HG03442 (cell line): ENCODE measurements around the gene RXRA.

Experiments used
- ATAC-seq: cut with Tn5 transposase; IDR thresholded peaks from one replicate; pipeline ENCODE4 v1.9.1; 2021; ENCODE audit warnings: mild to moderate bottlenecking, moderate library complexity; ENCODE audit not compliant: unreplicated experiment

Gene RXRA

GRCh38 chr9:134349936-134350335 is 23.7 kb downstream of the RXRA start:
- no peak for ATAC-seq

- no peak for ATAC-seq
Measured at GRCh38 chr9:134350416-134350994, 24.2 kb downstream of the RXRA start.

- no peak for ATAC-seq
Measured at GRCh38 chr9:134351606-134352176, 25.4 kb downstream of the RXRA start.

GRCh38 chr9:134352247-134352933 is 26.1 kb downstream of the RXRA start:
- ATAC-seq, result no peak

- no peak for ATAC-seq
Measured at GRCh38 chr9:134353539-134353938, 27.3 kb downstream of the RXRA start.

- no peak for ATAC-seq
Measured at GRCh38 chr9:134355158-134355557, 28.9 kb downstream of the RXRA start.

GRCh38 chr9:134355561-134356279 is 29.5 kb downstream of the RXRA start:
- no peak for ATAC-seq

- ATAC-seq, result no peak
Measured at GRCh38 chr9:134356496-134357470, 30.5 kb downstream of the RXRA start.

- no peak for ATAC-seq
Measured at GRCh38 chr9:134357631-134358025, 31.4 kb downstream of the RXRA start.

- no peak for ATAC-seq
Measured at GRCh38 chr9:134358026-134358661, 31.9 kb downstream of the RXRA start.

GRCh38 chr9:134358662-134359319 is 32.5 kb downstream of the RXRA start:
- no peak for ATAC-seq

GRCh38 chr9:134359493-134360179 is 33.4 kb downstream of the RXRA start:
- ATAC-seq, result no peak

GRCh38 chr9:134360180-134360759 is 34.0 kb downstream of the RXRA start:
- ATAC-seq, result no peak

- no peak for ATAC-seq
Measured at GRCh38 chr9:134360897-134361296, 34.6 kb downstream of the RXRA start.

- no peak for ATAC-seq
Measured at GRCh38 chr9:134361426-134361825, 35.2 kb downstream of the RXRA start.

- no peak for ATAC-seq
Measured at GRCh38 chr9:134361843-134362414, 35.7 kb downstream of the RXRA start.

- no peak for ATAC-seq
Measured at GRCh38 chr9:134363450-134363849, 37.2 kb downstream of the RXRA start.

- no peak for ATAC-seq
Measured at GRCh38 chr9:134364391-134365114, 38.3 kb downstream of the RXRA start.
